Activated CD4-positive, alpha-beta T cell treated with anti-CD3 and anti-CD28 coated beads for 36 hours (primary cell): ENCODE measurements around the gene PPP1R1C. TPM values are rescaled to one million over a fixed set of nuclear protein-coding genes. Genes with fewer than 3 reads are reported as not detected.
A peak's percentile ranks its signal among the peaks of the same experiment; 100 is the strongest.

ENCODE experiments used
- ATAC-seq: fragments of 200-7000 bp; cut with Tn5 transposase; one replicate; pipeline ENCODE4 v1.10.0; 2021; ENCODE audit warnings: mild to moderate bottlenecking, moderate library complexity
- CTCF ChIA-PET: fragments of 350-600 bp; sonication (Branson Sonifier 250); formaldehyde crosslinking; loops from one replicate; lab custom pipeline; 2021; ENCODE audit warnings: antibody characterized with exemption; lab: Charles Lee
- POLR2A ChIA-PET: fragments of 350-600 bp; sonication (Branson Sonifier 250); formaldehyde crosslinking; loops from one replicate; lab custom pipeline; 2021; ENCODE audit warnings: antibody characterized with exemption, inconsistent platforms; lab: Charles Lee
- DNase-seq: peaks from one replicate; pipeline ENCODE4 v3.0.0-alpha.2; 2020
- H3K27ac Mint-ChIP-seq: one replicate; pipeline ENCODE4 v1.8.0; 2021; ENCODE audit warnings: mixed read lengths
- H3K27me3 Mint-ChIP-seq: one replicate; pipeline ENCODE4 v1.8.0; 2021; ENCODE audit warnings: mixed read lengths
- H3K36me3 Mint-ChIP-seq: one replicate; pipeline ENCODE4 v1.8.0; 2021; ENCODE audit warnings: low read depth, mixed read lengths
- H3K4me1 Mint-ChIP-seq: one replicate; pipeline ENCODE4 v1.8.0; 2021; ENCODE audit warnings: mixed read lengths
- H3K4me3 Mint-ChIP-seq: one replicate; pipeline ENCODE4 v1.8.0; 2021; ENCODE audit warnings: mild to moderate bottlenecking, moderate library complexity, mixed read lengths
- H3K9me3 Mint-ChIP-seq: one replicate; pipeline ENCODE4 v1.8.0; 2021; ENCODE audit warnings: low read depth, mixed read lengths
- intact Hi-C, 2 experiments: fragments of 100-400 bp; cut with DNase I in 1 of 2; cut with micrococcal nuclease in 1 of 2; formaldehyde crosslinking; loops; one replicate each; pipeline versions ENCODE4 v1.14.2 to v1.15.1; 2022 to 2024; cut with DNase I, micrococcal nuclease
- total RNA-seq, 2 experiments: library from RNA; stranded (reverse); gene quantifications; one replicate each; pipeline ENCODE4 v1.2.3, GENCODE V29; 2021

The PPP1R1C gene
- total RNA-seq, 2 experiments from 2014 or later, result not detected

DNA sequence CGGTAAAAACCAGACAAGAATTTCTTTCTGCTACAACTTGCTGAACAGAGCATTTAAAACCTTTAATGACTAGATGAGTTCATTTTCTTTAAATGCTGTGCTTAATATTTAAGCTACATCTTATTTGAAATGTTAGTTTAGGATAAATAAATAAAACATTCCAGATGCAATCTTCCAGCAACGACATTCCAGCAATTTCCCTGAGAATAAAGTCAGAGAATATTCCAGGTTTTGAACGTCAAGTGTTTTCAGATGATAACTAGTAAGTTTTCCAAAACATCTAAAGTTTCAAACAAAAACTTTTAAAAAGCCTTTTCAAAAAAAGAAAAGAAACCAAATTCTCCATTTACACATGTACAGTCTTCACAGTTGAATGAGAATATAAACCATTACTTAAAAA lies 104.8 kb downstream of the PPP1R1C start:
- ATAC-seq (no peak), DNase-seq (no peak)
- Mint-ChIP-seq H3K4me3 (no peak overlapping the region), H3K27ac (no peak overlapping the region), H3K36me3 (no peaks in the 10 kb centered on the region), H3K9me3 (no peaks in the 10 kb centered on the region), H3K4me1 (no peaks in the 10 kb centered on the region), H3K27me3 (peaks cover 6% of the 10 kb centered on the region)
- intact Hi-C loops, result no loop called here
- ChIA-PET POLR2A (no interaction called here), CTCF (interaction anchor here (1.0 kb wide), 1 partner anchor 9 kb away, joined by 3 read pairs; no protein-coding TSS in a partner anchor)

GRCh38 chr2:182097571-182098164 lies 112.0 kb downstream of the PPP1R1C start:
- intact Hi-C loops, result no loop called here
- H3K27me3 Mint-ChIP-seq, result no peaks in the 10 kb centered on the region
- H3K4me1 Mint-ChIP-seq, result no peaks in the 10 kb centered on the region
- H3K4me3 Mint-ChIP-seq, result no peak overlapping the region
- no peaks in the 10 kb centered on the region for H3K9me3 Mint-ChIP-seq
- H3K27ac Mint-ChIP-seq, result no peak overlapping the region
- no peaks in the 10 kb centered on the region for H3K36me3 Mint-ChIP-seq
- no peak for ATAC-seq
- ChIA-PET POLR2A (no interaction called here), CTCF (no interaction called here)
- no peak for DNase-seq

DNA sequence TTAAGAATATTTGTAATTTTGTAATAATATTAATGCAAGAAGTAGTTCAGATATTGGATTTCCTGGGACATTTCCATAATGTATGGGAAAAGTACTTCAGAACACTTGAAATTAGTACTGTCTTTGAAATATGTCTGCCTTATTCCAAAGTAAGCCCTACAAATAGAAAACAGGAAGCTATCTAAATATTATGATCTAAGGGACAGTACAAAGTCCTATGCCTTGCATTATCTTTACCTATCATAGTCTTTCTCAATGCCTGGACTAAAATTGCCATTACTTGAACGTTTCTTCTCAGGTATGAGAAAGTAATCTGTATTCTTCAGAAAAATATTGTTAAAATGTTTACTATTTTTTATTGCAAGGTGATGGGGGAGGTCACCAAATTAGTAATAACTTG lies 113.0 kb downstream of the PPP1R1C start:
- H3K4me1 Mint-ChIP-seq, result no peaks in the 10 kb centered on the region
- H3K36me3 Mint-ChIP-seq, result no peaks in the 10 kb centered on the region
- ChIA-PET CTCF (interaction anchor here (0.7 kb wide), 1 partner anchor 295 kb away, joined by 3 read pairs; no protein-coding TSS in a partner anchor), POLR2A (no interaction called here)
- no peaks in the 10 kb centered on the region for H3K9me3 Mint-ChIP-seq
- ATAC-seq, result no peak
- H3K4me3 Mint-ChIP-seq, result no peak overlapping the region
- intact Hi-C loops, result no loop called here
- no peaks in the 10 kb centered on the region for H3K27me3 Mint-ChIP-seq
- no peak for DNase-seq
- no peak overlapping the region for H3K27ac Mint-ChIP-seq

DNA sequence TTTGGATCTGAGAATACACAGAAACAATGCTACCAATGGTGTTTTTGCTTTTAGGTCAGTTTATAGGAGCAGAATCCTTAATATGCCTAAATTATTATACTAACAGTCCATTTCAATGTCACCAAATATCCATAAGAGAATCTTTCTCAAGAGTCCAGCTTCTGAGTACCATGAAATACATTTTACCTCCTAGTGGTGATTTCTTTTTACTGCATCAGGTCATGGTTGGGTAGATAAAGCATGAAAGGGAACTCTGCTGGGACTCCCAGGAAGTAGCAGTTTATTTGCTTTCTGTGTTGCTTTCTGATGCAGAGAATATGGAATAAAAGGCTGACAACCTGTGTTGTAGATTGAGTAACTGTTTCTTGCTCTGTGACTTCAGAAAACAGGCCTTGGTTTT lies 115.6 kb downstream of the PPP1R1C start:
- Mint-ChIP-seq H3K27ac (no peak overlapping the region), H3K4me3 (no peak overlapping the region), H3K36me3 (no peaks in the 10 kb centered on the region), H3K4me1 (no peaks in the 10 kb centered on the region), H3K9me3 (no peaks in the 10 kb centered on the region), H3K27me3 (no peaks in the 10 kb centered on the region)
- intact Hi-C loops, result no loop called here
- CTCF ChIA-PET, result interaction anchor here (0.9 kb wide), 2 partner anchors 25 to 203 kb away, joined by 3 read pairs; no protein-coding TSS in a partner anchor
- POLR2A ChIA-PET, result no interaction called here
- DNase-seq, result no peak
- ATAC-seq, result no peak

GRCh38 chr2:182103526-182103925 lies 117.9 kb downstream of the PPP1R1C start:
- Mint-ChIP-seq H3K4me3 (no peak overlapping the region), H3K27ac (no peak overlapping the region), H3K36me3 (no peaks in the 10 kb centered on the region), H3K4me1 (no peaks in the 10 kb centered on the region), H3K9me3 (no peaks in the 10 kb centered on the region), H3K27me3 (no peaks in the 10 kb centered on the region)
- ATAC-seq, result no peak
- no peak for DNase-seq
- ChIA-PET CTCF (no interaction called here), POLR2A (no interaction called here)
- intact Hi-C loops, result no loop called here

- ChIA-PET CTCF (interaction anchor here (1.2 kb wide), 1 partner anchor 70 kb away, joined by 3 read pairs; no protein-coding TSS in a partner anchor), POLR2A (no interaction called here)
- Mint-ChIP-seq H3K9me3 (no peaks in the 10 kb centered on the region), H3K4me3 (no peak overlapping the region), H3K36me3 (no peaks in the 10 kb centered on the region), H3K27me3 (no peaks in the 10 kb centered on the region), H3K4me1 (no peaks in the 10 kb centered on the region), H3K27ac (no peak overlapping the region)
- intact Hi-C loops, result no loop called here
- DNase-seq (no peak), ATAC-seq (no peak)
These were observed 124.7 kb downstream of the PPP1R1C start for GRCh38 chr2:182110347-182110746.

- H3K27ac Mint-ChIP-seq, result no peak overlapping the region
- intact Hi-C loops, result no loop called here
- DNase-seq (no peak), ATAC-seq (no peak)
- ChIA-PET CTCF (no interaction called here), POLR2A (interaction anchor here (0.6 kb wide), 1 partner anchor 216 kb away, joined by 3 read pairs; no protein-coding TSS in a partner anchor)
- H3K4me1 Mint-ChIP-seq, result no peaks in the 10 kb centered on the region
- H3K9me3 Mint-ChIP-seq, result no peaks in the 10 kb centered on the region
- no peak overlapping the region for H3K4me3 Mint-ChIP-seq
- H3K27me3 Mint-ChIP-seq, result no peaks in the 10 kb centered on the region
- H3K36me3 Mint-ChIP-seq, result no peaks in the 10 kb centered on the region
These were observed 127.7 kb downstream of the PPP1R1C start for GRCh38 chr2:182113334-182113733.

DNA sequence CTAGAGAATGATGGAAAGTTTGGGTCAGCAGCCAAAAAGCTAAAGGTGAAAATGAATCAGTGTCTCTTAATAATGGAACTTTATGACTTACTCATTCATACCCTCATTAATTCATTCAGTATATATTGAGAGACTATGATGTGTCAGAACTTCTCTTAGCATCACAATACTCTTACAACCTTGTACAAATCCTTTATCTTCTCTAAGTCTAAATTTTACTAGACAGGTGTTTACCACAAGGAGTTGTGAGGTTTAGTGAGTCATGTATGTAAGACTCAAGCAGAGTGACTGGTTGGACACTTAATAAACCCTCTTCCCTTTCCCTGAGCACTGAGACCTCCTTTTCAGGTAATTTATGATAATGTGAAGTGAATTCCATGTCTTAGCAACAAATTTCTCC lies 129.6 kb downstream of the PPP1R1C start:
- intact Hi-C loops, result no loop called here
- CTCF ChIA-PET, result no interaction called here

GRCh38 chr2:182116774-182117173 lies 131.1 kb downstream of the PPP1R1C start:
- Mint-ChIP-seq H3K4me1 (no peaks in the 10 kb centered on the region), H3K27me3 (no peaks in the 10 kb centered on the region), H3K27ac (no peak overlapping the region), H3K4me3 (no peak overlapping the region), H3K9me3 (no peaks in the 10 kb centered on the region), H3K36me3 (no peaks in the 10 kb centered on the region)
- CTCF ChIA-PET, result no interaction called here
- POLR2A ChIA-PET, result no interaction called here
- ATAC-seq, result no peak
- no peak for DNase-seq
- intact Hi-C loops, result no loop called here

More for the DNA sequence above, 129.6 kb downstream of the PPP1R1C start:
- POLR2A ChIA-PET, result no interaction called here
- H3K9me3 Mint-ChIP-seq, result no peaks in the 10 kb centered on the region
- DNase-seq, result no peak
- no peak overlapping the region for H3K4me3 Mint-ChIP-seq
- H3K4me1 Mint-ChIP-seq, result no peaks in the 10 kb centered on the region
- no peaks in the 10 kb centered on the region for H3K36me3 Mint-ChIP-seq
- ATAC-seq, result peak; percentile 23
- no peaks in the 10 kb centered on the region for H3K27me3 Mint-ChIP-seq
- H3K27ac Mint-ChIP-seq, result no peak overlapping the region

DNA sequence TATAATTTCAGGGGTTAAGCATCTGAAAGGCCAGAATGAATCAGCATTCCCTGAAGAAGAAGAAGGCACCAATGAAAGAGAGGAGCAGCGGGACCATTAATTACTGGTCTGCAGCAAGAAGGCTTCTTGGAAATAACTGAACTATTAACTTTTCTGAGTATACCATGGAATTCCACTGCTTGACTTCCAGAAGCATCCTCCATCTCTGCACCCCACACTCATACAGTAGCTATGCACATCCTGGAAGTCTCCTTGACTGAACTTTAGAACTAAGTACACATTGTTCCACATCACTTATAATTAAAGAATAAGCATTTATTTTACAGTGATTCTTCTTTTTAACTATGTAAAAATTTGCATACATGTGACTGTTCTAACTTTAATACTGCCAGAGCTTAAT lies 131.5 kb downstream of the PPP1R1C start:
- Mint-ChIP-seq H3K27me3 (no peaks in the 10 kb centered on the region), H3K4me3 (no peak overlapping the region), H3K36me3 (no peaks in the 10 kb centered on the region), H3K4me1 (no peaks in the 10 kb centered on the region), H3K9me3 (no peaks in the 10 kb centered on the region), H3K27ac (no peak overlapping the region)
- intact Hi-C loops, result no loop called here
- DNase-seq, result no peak
- POLR2A ChIA-PET, result no interaction called here
- CTCF ChIA-PET, result no interaction called here
- no peak for ATAC-seq

GRCh38 chr2:182128821-182129707 lies 143.4 kb downstream of the PPP1R1C start:
- Mint-ChIP-seq H3K9me3 (no peaks in the 10 kb centered on the region), H3K27ac (no peak overlapping the region), H3K27me3 (no peaks in the 10 kb centered on the region), H3K4me3 (no peak overlapping the region), H3K4me1 (no peaks in the 10 kb centered on the region), H3K36me3 (no peaks in the 10 kb centered on the region)
- CTCF ChIA-PET, result no interaction called here
- intact Hi-C loops, result no loop called here
- POLR2A ChIA-PET, result no interaction called here
- no peak for DNase-seq
- ATAC-seq, result no peak

- no peak overlapping the region for H3K4me3 Mint-ChIP-seq
These were observed 147.0 kb downstream of the PPP1R1C start for GRCh38 chr2:182132605-182133004.

More at GRCh38 chr2:182132605-182133004, 147.0 kb downstream of the PPP1R1C start:
- H3K27ac Mint-ChIP-seq, result no peak overlapping the region
- no peaks in the 10 kb centered on the region for H3K9me3 Mint-ChIP-seq
- H3K4me1 Mint-ChIP-seq, result no peaks in the 10 kb centered on the region
- ATAC-seq, result no peak
- no peaks in the 10 kb centered on the region for H3K36me3 Mint-ChIP-seq
- ChIA-PET CTCF (no interaction called here), POLR2A (no interaction called here)
- H3K27me3 Mint-ChIP-seq, result peaks cover under 1% of the 10 kb centered on the region
- DNase-seq, result no peak
- intact Hi-C loops, result no loop called here
